Transverse colon (tissue), 3 donors: ENCODE results near the gene RSPH4A.
"Not testable (repeated sequence)": the region's sequence is repeated elsewhere in the genome, so short reads cannot be mapped to it uniquely, and the experiment has no call there.

Experiments used
- POLR2A ChIP-seq: fragments of 450-650 bp; IDR thresholded peaks from one replicate; pipeline ENCODE4 v1.6.1; 2016; ENCODE audit warnings: antibody characterized with exemption, mild to moderate bottlenecking, moderate library complexity
- TF ChIP-seq, protein P1 (sequence below), 5 experiments: fragments of 200-600 bp in 3 of 5; fragments of 450-650 bp in 2 of 5; sonication (generic) in 3 of 5; IDR thresholded peaks; 1 replicate in 2 of 5; 2 replicates in 3 of 5; pipeline ENCODE4 v1.5.1; 2016 to 2017; ENCODE audit warnings: antibody characterized with exemption in 5 of 5, inconsistent platforms in 3 of 5, mild to moderate bottlenecking in 2 of 5, moderate library complexity in 1 of 5

DNA sequence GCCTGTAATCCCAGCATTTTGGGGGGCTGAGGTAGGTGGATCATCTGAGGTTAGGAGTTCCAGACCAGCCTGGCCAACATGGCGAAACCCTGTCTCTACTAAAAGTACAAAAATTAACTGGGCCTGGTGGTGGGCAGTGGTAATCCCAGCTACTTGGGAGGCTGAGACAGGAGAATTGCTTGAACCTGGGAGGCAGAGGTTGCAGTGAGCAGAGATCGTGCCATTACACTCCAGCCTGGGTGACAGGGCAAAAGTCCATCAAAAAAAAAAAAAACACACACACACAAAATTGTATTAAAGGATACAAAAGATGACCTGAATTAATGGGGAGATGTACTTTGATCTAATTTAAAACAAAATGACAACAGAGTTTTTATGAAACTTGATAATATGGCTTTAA, 47.9 kb downstream of the RSPH4A start:
- TF ChIP-seq POLR2A, result not testable (repeated sequence)
- TF ChIP-seq, protein P1, sequence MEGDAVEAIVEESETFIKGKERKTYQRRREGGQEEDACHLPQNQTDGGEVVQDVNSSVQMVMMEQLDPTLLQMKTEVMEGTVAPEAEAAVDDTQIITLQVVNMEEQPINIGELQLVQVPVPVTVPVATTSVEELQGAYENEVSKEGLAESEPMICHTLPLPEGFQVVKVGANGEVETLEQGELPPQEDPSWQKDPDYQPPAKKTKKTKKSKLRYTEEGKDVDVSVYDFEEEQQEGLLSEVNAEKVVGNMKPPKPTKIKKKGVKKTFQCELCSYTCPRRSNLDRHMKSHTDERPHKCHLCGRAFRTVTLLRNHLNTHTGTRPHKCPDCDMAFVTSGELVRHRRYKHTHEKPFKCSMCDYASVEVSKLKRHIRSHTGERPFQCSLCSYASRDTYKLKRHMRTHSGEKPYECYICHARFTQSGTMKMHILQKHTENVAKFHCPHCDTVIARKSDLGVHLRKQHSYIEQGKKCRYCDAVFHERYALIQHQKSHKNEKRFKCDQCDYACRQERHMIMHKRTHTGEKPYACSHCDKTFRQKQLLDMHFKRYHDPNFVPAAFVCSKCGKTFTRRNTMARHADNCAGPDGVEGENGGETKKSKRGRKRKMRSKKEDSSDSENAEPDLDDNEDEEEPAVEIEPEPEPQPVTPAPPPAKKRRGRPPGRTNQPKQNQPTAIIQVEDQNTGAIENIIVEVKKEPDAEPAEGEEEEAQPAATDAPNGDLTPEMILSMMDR (IDR thresholded peaks at IDR 0.05), result not testable (repeated sequence)
